ENCODE results near the gene MED10. TPM values are rescaled to one million over a fixed set of nuclear protein-coding genes. Genes with fewer than 3 reads are reported as not detected.
A peak's percentile ranks its signal among the peaks of the same experiment; 100 is the strongest.

The MED10 gene, protein sequence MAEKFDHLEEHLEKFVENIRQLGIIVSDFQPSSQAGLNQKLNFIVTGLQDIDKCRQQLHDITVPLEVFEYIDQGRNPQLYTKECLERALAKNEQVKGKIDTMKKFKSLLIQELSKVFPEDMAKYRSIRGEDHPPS
- total RNA-seq, result 38.4 to 39.6 TPM (median 39.4 TPM) in 3 replicates

DNA sequence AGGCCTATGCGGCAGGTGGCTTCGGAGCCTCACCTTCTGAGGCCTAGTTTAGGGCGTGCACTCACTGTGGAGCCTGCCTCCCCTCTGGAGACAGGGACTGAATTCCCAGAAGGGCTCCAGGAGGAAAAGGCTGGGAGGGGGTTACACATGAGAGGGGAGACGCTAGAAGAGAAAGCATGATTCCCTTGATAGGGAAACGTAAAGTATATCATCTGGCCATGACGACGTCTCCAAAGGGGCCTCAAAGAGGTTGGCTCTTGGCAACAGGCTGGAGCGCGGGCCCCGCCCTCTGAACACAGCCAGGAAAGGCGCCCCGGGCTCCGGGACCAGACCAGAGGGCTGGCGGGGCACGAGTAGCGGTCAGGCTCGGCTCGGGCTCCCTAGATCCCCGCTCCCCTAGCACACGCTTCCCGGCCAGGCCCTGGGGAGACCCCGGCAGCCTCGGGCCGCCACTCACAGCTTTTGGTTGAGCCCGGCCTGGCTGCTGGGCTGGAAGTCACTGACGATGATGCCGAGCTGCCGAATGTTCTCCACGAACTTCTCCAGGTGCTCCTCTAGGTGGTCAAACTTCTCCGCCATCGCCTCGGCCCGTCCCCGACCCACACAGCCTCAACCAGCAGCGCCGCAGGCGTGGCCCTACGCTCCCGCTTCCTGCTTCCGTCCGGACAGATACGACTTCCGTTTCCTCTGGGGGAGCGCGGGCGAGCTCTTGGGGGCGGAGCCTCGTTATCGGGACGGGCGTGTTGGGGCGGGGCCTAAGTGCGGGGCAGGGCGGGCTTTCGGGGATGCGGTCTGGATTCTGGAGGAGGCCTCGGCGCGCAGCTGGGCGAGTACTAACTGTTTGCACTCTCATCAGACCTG lies at the start of gene MED10:
TSS of gene MED10 (minus strand) at position 643 of the 861 bp plus-strand sequence. CDS start at position 579, 64 bp downstream.
- TF ChIP-seq, protein P1, sequence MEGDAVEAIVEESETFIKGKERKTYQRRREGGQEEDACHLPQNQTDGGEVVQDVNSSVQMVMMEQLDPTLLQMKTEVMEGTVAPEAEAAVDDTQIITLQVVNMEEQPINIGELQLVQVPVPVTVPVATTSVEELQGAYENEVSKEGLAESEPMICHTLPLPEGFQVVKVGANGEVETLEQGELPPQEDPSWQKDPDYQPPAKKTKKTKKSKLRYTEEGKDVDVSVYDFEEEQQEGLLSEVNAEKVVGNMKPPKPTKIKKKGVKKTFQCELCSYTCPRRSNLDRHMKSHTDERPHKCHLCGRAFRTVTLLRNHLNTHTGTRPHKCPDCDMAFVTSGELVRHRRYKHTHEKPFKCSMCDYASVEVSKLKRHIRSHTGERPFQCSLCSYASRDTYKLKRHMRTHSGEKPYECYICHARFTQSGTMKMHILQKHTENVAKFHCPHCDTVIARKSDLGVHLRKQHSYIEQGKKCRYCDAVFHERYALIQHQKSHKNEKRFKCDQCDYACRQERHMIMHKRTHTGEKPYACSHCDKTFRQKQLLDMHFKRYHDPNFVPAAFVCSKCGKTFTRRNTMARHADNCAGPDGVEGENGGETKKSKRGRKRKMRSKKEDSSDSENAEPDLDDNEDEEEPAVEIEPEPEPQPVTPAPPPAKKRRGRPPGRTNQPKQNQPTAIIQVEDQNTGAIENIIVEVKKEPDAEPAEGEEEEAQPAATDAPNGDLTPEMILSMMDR (IDR thresholded peaks at IDR 0.05; ENCODE audit: unreplicated experiment), result no peak
- Mint-ChIP-seq H3K4me3 (peak within 1 kb of the TSS; percentile 99), H3K27ac (peak within 1 kb of the TSS; percentile 98), H3K4me1 (peaks cover 27% of the 10 kb centered on the region), H3K27me3 (ENCODE audit: low read depth) (peaks cover 10% of the 10 kb centered on the region), H3K9me3 (no peaks in the 10 kb centered on the region), H3K36me3 (peaks cover 32% of the 10 kb centered on the region)
- DNase-seq (ENCODE audit: low spot score in 2 of 2, unreplicated experiment in 2 of 2), result peak; percentile 89 to 94

DNA sequence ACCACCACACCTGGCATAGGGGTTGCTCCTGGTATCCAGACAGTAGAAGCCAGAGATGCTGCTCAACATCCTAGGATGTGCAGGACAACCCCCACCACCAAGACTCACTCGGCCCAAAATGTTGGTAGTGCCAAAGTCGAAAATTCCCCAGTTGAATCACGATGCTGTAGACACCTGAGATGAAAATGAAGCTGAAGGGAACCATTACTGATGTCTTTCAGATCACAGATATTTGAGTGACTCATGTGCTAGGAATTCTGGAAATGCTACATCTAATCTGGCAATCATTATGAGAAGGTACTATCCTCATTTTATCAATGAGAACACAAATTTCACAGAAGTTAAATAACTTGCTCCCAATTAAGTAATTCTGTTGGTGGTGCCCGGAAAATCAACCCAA lies 49.3 kb upstream of the MED10 start:
- H3K4me1 Mint-ChIP-seq, result no peaks in the 10 kb centered on the region
- H3K27me3 Mint-ChIP-seq (ENCODE audit: low read depth), result peaks cover 61% of the 10 kb centered on the region
- peaks cover 14% of the 10 kb centered on the region for H3K9me3 Mint-ChIP-seq
- TF ChIP-seq, protein P1 (IDR thresholded peaks at IDR 0.05; ENCODE audit: unreplicated experiment), result no peak
- no peak overlapping the region for H3K4me3 Mint-ChIP-seq
- H3K36me3 Mint-ChIP-seq, result no peaks in the 10 kb centered on the region
- DNase-seq (ENCODE audit: low spot score in 2 of 2, unreplicated experiment in 2 of 2), result no peak
- H3K27ac Mint-ChIP-seq, result no peak overlapping the region

DNA sequence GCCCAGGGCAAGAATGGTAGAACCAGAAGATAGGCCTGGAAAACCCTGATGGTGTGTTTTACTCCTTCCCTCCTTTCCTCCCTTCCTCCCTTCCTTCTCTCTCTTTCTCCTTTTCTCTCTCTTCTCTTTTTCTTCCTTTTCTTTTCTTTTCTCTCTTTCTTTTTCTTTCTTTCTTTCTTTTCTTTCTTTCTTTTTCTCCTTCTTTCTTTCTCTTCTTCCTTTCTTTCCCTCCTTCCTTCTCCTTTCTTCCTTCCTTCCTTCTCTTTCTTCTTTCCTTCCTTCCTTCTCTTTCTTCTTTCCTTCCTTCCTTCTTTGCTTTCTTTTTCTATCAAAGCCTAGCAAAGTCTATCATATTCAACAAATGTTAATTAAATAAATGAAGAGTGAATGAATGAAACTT lies 46.4 kb upstream of the MED10 start:
- DNase-seq (ENCODE audit: low spot score in 2 of 2, unreplicated experiment in 2 of 2), result no peak
- H3K4me1 Mint-ChIP-seq, result no peaks in the 10 kb centered on the region
- no peak overlapping the region for H3K4me3 Mint-ChIP-seq
- H3K27ac Mint-ChIP-seq, result no peak overlapping the region
- H3K27me3 Mint-ChIP-seq (ENCODE audit: low read depth), result peaks cover 64% of the 10 kb centered on the region
- no peaks in the 10 kb centered on the region for H3K36me3 Mint-ChIP-seq
- H3K9me3 Mint-ChIP-seq, result peaks cover 14% of the 10 kb centered on the region
- TF ChIP-seq, protein P1 (IDR thresholded peaks at IDR 0.05; ENCODE audit: unreplicated experiment), result no peak

DNA sequence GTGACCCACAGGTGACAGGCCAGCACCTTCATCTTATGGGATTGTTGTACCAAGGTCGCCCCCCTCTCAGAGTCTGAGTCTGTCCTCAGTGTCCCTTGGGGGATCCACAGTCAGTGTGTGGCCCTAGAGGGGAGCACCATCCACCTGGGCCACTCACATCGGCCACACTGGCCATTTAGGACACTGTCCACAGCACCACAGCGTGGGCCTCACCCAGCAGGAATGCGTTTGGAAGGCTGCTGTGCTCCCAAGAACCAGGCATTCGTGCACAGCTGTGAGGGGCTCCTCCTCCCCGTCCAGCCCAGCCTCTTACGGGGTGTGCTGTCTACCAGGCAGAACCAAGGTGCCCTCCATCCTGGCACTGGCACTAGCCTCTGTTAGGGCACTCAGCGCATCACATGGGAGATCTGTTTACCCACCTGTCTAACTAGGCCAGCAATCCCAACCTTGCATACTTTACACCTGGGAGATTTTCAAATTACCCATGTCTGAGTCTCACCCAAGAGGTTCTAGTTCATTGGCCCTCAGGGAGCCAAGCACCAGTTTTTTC lies 45.8 kb upstream of the MED10 start:
- Mint-ChIP-seq H3K36me3 (no peaks in the 10 kb centered on the region), H3K27me3 (ENCODE audit: low read depth) (peaks cover 61% of the 10 kb centered on the region), H3K4me1 (peaks cover 5% of the 10 kb centered on the region), H3K27ac (no peak overlapping the region), H3K4me3 (no peak overlapping the region), H3K9me3 (peaks cover 11% of the 10 kb centered on the region)
- TF ChIP-seq, protein P1 (IDR thresholded peaks at IDR 0.05; ENCODE audit: unreplicated experiment), result no peak
- no peak for DNase-seq (ENCODE audit: low spot score in 2 of 2, unreplicated experiment in 2 of 2)

DNA sequence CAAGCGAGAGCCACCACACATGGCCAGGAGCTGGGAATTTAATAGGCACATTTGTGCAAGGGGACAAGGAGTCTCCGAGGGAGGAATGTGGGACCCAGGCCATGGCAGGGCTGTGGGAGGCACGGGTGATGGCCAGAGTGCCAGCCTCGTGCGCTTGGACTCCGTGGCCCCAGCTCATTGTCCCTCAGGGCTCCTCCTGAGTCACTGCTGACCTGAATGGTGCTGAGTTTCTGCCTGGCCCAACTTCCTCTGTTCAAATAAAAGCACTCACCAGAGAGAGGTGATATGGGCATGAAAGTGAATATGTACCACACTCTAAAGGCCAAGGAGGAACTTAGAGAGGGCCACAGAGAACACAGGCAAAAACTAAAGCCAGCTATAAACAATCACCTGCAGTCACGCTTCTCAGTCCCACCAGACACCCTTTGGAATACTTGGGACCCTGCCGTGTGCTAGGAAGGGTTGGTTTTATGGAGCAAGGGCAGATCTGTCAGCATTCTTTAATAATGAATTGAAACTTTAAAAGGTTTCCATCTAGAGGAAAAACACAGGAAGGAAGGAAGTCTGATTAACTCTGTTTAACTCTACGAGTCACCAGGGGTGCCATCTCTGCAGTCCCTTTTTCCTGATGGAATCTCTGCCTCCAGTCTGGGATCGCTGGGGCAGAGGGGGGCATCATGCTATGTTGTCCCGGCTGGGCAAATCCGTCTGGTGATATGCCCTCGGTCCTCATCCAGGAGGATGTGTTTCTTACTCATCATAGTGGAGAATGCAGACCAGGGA lies 45.2 kb upstream of the MED10 start:
- TF ChIP-seq, protein P1 (IDR thresholded peaks at IDR 0.05; ENCODE audit: unreplicated experiment), result no peak
- Mint-ChIP-seq H3K36me3 (no peaks in the 10 kb centered on the region), H3K4me1 (peaks cover 9% of the 10 kb centered on the region), H3K27me3 (ENCODE audit: low read depth) (peaks cover 56% of the 10 kb centered on the region), H3K27ac (no peak overlapping the region), H3K9me3 (peaks cover 7% of the 10 kb centered on the region), H3K4me3 (no peak overlapping the region)
- no peak for DNase-seq (ENCODE audit: low spot score in 2 of 2, unreplicated experiment in 2 of 2)
